HFF-Myc (cell line): ENCODE measurements around the gene NOTCH4.

Source experiments
- DNase-seq: peaks from one replicate; pipeline ENCODE4 v3.0.0-alpha.2; 2011; ENCODE audit warnings: low read depth; ENCODE audit errors: extremely low read depth
- H3K4me3 ChIP-seq: replicated peaks from 2 replicates; pipeline ENCODE4 v1.5.1; 2011; ENCODE audit warnings: low read depth, mild to moderate bottlenecking, control low read depth, low read length
- CTCF ChIP-seq: IDR thresholded peaks from 2 replicates; pipeline ENCODE4 v1.5.1; 2012; ENCODE audit warnings: mild to moderate bottlenecking, low read depth, low read length, control low read depth; ENCODE audit errors: missing control alignments

NOTCH4 gene

GRCh38 chr6:32210191-32210601 is 13.7 kb downstream of the NOTCH4 start:
- H3K4me3 ChIP-seq = no peak overlapping the region
- TF ChIP-seq CTCF = no peak
- no peak for DNase-seq

GRCh38 chr6:32208996-32209395 is 14.9 kb downstream of the NOTCH4 start:
- no peak for DNase-seq
- no peak for TF ChIP-seq CTCF

DNA sequence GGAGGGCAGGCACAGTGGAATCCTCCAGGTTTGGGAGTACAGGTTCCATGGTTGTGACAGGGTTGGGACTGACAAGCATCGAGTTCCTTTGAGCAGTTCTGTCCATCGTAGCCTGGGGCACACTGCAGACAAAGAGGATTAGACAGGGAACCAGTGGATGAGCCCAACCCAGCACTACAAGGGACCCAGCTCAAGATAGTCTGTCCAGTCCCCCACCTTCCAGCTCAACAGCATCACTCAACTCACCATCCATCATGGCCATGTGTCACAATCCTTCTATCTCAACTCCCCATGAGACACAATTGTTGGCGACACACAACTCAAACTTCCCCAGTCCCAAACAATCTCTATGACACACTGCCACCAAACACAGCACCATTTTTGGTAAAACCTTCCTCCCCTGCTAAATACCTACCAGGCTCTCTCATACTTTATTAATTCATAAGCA is 19.6 kb downstream of the NOTCH4 start:
- no peak for DNase-seq
- no peak overlapping the region for H3K4me3 ChIP-seq
- no peak for TF ChIP-seq CTCF

More at GRCh38 chr6:32208996-32209395, 14.9 kb downstream of the NOTCH4 start:
- H3K4me3 ChIP-seq = no peak overlapping the region

DNA sequence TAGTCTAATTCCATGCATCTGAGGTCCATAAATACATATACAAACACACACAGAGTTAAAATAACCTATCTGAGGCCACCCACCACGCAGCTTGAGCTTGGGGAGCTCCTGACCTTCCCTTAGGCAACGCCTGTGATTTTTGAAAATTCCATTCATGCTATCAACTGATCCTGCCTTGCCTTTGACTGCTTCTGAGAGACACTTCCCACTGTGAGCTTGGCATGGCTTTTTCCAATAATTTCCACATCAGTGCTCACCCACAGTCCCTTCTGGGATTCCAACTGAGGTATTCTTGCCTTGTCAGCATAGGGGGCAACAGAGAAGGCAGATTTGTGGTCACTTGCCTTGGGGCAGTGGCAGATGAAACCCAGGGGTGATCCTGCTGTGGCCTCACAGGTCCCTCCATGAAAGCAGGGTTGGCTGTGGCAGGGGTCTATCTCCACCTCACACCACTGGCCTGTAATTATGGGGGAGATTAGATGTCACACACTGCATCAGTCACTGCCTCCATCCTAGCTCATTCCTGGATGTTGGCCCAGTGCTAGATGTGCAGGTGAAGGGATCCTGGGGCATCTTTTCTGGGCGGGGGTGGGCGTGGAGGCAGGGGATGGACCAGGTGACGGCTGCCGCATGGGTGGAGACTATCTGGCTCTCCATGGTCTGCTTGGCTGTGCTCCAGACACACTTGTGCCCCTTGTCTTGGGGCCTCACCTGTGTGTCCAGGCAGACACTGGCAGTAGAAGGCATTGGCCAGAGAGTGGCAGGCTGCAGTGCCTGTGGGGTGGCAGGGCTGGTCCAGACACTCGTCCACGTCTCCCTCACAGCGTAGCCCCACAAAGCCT is 20.2 kb downstream of the NOTCH4 start:
- TF ChIP-seq CTCF = no peak

GRCh38 chr6:32202186-32202585 is 21.7 kb downstream of the NOTCH4 start:
- H3K4me3 ChIP-seq = no peak overlapping the region
- DNase-seq = no peak
- no peak for TF ChIP-seq CTCF

More for the DNA sequence above, 20.2 kb downstream of the NOTCH4 start:
- H3K4me3 ChIP-seq = no peak overlapping the region
- no peak for DNase-seq

DNA sequence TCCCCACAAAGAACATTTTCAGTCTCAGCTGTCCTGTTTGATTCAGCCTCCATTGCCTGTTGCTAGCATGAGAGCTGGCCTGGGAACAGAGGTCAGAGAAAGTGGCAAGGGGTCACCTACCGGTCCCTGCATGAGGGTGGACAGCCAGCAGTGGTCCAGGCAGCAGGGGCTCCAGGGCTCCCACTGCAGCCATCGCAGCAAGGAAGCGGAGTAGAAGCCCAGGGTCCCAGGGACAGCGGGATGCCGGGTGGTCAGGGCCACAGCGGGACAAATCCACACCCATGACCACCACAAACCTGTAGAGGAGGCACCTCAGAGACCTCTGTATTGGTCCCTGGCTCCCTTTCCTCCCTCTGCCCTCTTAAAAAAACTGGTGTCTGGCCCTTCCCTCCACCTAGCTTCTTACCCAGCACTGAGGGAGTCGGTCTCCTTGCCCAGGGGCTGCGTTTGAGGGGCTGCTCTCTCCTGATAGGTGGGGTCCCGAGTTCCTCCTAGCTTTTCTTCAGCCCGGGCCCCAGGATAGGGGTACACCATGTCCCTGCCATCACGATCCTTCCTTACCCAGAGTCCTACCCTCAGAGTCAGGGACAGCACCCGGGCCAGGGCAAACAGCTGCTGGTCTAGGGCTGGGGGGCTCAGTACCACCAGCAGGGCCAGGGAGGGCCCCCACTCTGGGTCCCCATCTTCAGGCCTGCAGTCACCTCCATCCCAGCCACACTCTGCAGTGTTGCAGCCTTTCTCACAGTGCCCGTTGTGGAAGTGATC is 23.0 kb downstream of the NOTCH4 start:
- H3K4me3 ChIP-seq = no peak overlapping the region
- DNase-seq = no peak
- no peak for TF ChIP-seq CTCF
